Endometrial microvascular endothelial cells (primary cell): Measurements from ENCODE around the gene ADRA2A. TPM values are rescaled to one million over a fixed set of nuclear protein-coding genes. Genes with fewer than 3 reads are reported as not detected.

Experiments
- in situ Hi-C: cut with HindIII; loops from 2 replicates; pipeline ENCODE4 v1.10.0; 2017; ENCODE audit warnings: low sequenced_read_pairs, low pct_unique_long_range_greater_than_20kb; ENCODE audit errors: inconsistent ontology term
- total RNA-seq: library from RNA; depleted of rRNA; stranded (reverse); fragments of >200 nt; gene quantifications from one replicate; pipeline ENCODE4 v1.2.3, GENCODE V29; 2015; ENCODE audit errors: inconsistent ontology term

ADRA2A gene
- total RNA-seq, 1 donor from 2014 or later: not detected

- in situ Hi-C loops: no loop called here
These were observed 30.2 kb downstream of the ADRA2A start for GRCh38 chr10:111107023-111107422.

GRCh38 chr10:111107846-111108245, 31.0 kb downstream of the ADRA2A start:
- in situ Hi-C loops: no loop called here

GRCh38 chr10:111108441-111108840, 31.6 kb downstream of the ADRA2A start:
- in situ Hi-C loops: no loop called here

GRCh38 chr10:111109501-111110242, 32.8 kb downstream of the ADRA2A start:
- in situ Hi-C loops: no loop called here

GRCh38 chr10:111110771-111111170, 33.9 kb downstream of the ADRA2A start:
- in situ Hi-C loops: no loop called here

GRCh38 chr10:111112333-111112732, 35.5 kb downstream of the ADRA2A start:
- in situ Hi-C loops: no loop called here

GRCh38 chr10:111113238-111113960, 36.6 kb downstream of the ADRA2A start:
- in situ Hi-C loops: no loop called here

GRCh38 chr10:111113961-111114757, 37.3 kb downstream of the ADRA2A start:
- in situ Hi-C loops: no loop called here

GRCh38 chr10:111114758-111115500, 38.1 kb downstream of the ADRA2A start:
- in situ Hi-C loops: no loop called here

- in situ Hi-C loops: no loop called here
These were observed 39.4 kb downstream of the ADRA2A start for GRCh38 chr10:111116211-111116610.

GRCh38 chr10:111116762-111117445, 40.1 kb downstream of the ADRA2A start:
- in situ Hi-C loops: no loop called here

- in situ Hi-C loops: no loop called here
These were observed 40.9 kb downstream of the ADRA2A start for GRCh38 chr10:111117528-111118277.

- in situ Hi-C loops: no loop called here
These were observed 41.9 kb downstream of the ADRA2A start for GRCh38 chr10:111118758-111119157.

GRCh38 chr10:111119637-111120036, 42.8 kb downstream of the ADRA2A start:
- in situ Hi-C loops: no loop called here

- in situ Hi-C loops: no loop called here
These were observed 45.3 kb downstream of the ADRA2A start for GRCh38 chr10:111122127-111122526.

GRCh38 chr10:111123883-111124282, 47.1 kb downstream of the ADRA2A start:
- in situ Hi-C loops: no loop called here

GRCh38 chr10:111125102-111125501, 48.3 kb downstream of the ADRA2A start:
- in situ Hi-C loops: no loop called here

- in situ Hi-C loops: no loop called here
These were observed 49.2 kb downstream of the ADRA2A start for GRCh38 chr10:111126077-111126476.
